Uterus (tissue), 2 donors: ENCODE results near the gene IRF2BP2.

ENCODE experiments used
- POLR2A ChIP-seq, 2 donors: fragments of 450-650 bp; IDR thresholded peaks; one replicate each; pipeline ENCODE4 v1.6.1; 2016; ENCODE audit warnings: antibody characterized with exemption in 2 of 2, mild to moderate bottlenecking in 1 of 2, moderate library complexity in 1 of 2
- TF ChIP-seq, protein P1 (sequence below), 4 experiments: fragments of 200-600 bp in 2 of 4; fragments of 450-650 bp in 2 of 4; sonication (generic) in 2 of 4; IDR thresholded peaks; one replicate each; pipeline ENCODE4 v1.5.1; 2016 to 2019; ENCODE audit warnings: antibody characterized with exemption in 4 of 4, mild to moderate bottlenecking in 2 of 4, moderate library complexity in 1 of 4

DNA sequence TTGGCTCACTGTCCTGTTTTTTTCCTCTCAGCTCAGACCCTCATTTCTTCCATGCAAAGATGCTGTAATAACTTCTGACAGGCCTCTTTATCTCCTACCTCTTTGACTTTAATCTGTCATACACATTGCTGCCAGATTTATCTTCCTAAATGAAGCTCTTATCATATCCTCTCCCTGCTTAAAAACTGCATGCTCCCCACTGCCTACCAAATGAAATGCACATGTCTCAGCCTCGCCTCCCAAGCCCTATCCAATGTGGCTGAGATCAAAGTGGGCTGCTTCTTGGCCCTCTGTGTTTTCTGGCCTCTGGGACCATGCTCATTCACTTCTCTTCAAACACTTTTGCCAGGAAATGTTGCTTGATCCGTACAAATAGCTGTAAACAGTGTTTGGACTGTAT, 38.3 kb downstream of the IRF2BP2 start:
- TF ChIP-seq, protein P1, sequence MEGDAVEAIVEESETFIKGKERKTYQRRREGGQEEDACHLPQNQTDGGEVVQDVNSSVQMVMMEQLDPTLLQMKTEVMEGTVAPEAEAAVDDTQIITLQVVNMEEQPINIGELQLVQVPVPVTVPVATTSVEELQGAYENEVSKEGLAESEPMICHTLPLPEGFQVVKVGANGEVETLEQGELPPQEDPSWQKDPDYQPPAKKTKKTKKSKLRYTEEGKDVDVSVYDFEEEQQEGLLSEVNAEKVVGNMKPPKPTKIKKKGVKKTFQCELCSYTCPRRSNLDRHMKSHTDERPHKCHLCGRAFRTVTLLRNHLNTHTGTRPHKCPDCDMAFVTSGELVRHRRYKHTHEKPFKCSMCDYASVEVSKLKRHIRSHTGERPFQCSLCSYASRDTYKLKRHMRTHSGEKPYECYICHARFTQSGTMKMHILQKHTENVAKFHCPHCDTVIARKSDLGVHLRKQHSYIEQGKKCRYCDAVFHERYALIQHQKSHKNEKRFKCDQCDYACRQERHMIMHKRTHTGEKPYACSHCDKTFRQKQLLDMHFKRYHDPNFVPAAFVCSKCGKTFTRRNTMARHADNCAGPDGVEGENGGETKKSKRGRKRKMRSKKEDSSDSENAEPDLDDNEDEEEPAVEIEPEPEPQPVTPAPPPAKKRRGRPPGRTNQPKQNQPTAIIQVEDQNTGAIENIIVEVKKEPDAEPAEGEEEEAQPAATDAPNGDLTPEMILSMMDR (IDR thresholded peaks at IDR 0.05), result no peak
- TF ChIP-seq POLR2A (IDR thresholded peaks at IDR 0.05), result no peak
